ENCODE results near the gene MXRA5.
"Not testable (repeated sequence)": the region's sequence is repeated elsewhere in the genome, so short reads cannot be mapped to it uniquely, and the experiment has no call there.

Gene MXRA5

GRCh38 chrX:3320471-3321046 is 25.9 kb downstream of the MXRA5 start:
- no peak for DNase-seq

DNA sequence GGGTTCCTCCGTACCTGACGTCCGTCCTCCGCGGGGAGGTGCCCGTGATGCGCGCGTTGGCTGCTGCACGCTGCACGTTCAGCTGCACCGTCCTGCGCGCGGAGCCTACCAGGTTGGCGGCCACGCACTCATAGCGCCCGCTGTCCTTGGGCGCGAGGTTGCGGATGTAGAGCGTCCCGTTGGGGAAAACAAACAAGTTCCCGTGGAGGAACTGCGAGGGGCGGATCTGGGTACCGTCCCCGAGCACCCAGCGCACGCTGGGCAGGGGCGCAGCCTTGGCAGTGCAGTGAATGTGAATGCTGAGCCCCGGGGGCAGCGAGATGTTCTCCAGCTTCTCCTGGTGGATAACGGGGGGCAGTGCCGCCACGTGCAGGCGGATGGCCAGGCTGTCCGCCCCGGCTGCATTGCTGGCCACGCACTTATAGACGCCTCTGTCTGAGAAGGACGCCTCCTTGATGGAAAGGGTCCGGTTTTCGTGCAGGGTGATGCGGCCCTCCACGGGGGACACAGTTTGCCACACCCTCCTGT is 29.2 kb downstream of the MXRA5 start:
- no peak for DNase-seq

DNA sequence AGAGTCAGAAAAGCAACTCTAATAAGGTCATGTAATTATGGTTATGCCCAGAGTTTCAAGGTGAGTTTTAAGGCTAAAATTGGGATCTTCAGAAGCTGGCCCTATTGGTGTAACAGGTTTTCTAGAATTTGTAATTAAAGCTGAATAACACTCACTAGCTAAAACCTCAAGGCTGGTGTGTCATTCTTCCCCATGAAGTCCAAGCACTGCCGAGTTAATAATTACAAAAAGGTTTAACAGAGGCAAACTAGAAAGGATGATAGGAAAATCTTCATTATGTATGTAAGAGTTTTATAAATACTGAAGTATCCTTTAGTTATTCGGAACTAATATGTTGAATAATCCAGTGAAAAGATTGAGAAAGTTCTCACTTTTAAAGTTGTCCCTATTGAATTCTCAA is 34.3 kb downstream of the MXRA5 start:
- no peak for DNase-seq

DNA sequence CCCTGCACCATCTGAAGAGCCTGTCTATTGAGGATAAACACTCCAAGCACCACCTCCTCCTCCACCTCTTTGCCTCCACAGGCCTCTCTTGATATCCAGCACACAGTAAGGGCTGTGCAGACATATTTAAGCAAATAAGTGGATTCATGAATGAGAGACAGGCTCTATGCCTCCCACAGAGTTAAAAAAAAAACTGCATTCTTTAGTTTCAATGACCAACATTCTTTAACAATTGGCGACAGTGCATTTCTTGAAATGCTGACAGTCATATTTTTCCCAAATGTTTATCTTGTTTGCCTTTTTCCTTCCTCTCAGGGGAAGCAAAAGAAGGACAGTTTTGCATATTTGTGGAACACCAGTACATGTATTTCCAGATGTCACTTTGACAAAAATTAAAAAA is 38.6 kb downstream of the MXRA5 start:
- DNase-seq, result no peak

GRCh38 chrX:3299636-3300035 is 46.8 kb downstream of the MXRA5 start:
- no peak for DNase-seq

DNA sequence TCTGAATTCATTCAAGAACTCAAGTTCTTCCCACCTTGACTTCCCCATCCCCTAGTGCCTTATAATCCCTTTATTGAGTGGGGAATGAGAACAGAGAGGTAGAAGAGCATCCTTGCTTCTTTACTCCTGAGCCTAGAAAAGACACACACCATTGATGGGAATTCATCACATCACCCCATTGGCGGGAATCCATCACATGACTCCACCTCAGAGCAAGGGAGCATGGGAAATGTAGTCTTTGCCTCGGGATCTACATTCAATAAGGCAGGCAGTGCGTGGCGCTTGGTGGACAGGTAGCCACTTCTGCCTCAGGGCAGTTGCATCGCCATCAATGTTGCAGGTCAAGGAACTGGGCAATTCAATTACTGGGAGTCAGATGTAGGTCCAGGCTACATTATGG is 50.7 kb downstream of the MXRA5 start:
- DNase-seq, result no peak

- no peak for DNase-seq
Measured at GRCh38 chrX:3293251-3293650, 53.2 kb downstream of the MXRA5 start.

GRCh38 chrX:3290561-3290960 is 55.9 kb downstream of the MXRA5 start:
- no peak for DNase-seq

- no peak for DNase-seq
Measured at GRCh38 chrX:3286196-3286945, 60.1 kb downstream of the MXRA5 start.

DNA sequence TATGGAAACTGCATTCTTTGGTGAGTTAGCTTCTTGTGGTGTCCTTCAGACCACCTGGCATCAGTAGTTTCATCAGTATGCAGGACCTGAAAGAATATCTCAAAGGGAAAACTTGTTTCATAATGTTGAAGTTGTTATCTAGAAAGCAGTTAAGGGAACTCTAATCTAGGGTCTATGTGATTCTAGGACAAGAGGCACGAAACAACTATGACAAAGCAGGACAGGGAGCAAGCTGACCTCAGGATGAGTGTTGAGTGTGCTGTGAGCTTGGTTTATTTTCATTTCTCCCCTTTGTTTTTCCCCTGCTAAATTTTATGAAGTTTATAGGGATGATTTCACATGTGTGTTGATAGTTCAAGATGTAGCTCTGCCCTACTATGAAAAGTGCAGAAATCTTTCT is 65.7 kb downstream of the MXRA5 start:
- no peak for DNase-seq

- not testable (repeated sequence) for DNase-seq
Measured at GRCh38 chrX:3273668-3274067, 72.8 kb downstream of the MXRA5 start.

DNA sequence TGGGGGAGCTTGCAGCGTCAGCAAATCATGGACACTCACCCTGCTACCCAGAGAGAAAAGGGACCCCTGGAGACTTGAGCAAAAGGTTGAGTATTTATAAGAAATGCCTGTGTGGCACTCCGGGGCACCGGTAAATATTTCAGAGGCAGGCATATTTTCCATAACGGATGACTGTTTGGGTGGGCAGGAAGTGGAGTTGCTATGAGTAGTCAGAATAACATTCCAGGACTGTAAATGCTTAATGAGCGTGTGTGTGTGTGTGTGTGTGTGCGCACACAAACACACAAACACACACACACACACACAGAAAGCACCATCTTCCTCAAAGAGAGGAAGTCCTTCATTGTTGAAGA is 74.6 kb downstream of the MXRA5 start:
- DNase-seq, result no peak

- no peak for DNase-seq
Measured at GRCh38 chrX:3271183-3271833, 75.1 kb downstream of the MXRA5 start.

DNA sequence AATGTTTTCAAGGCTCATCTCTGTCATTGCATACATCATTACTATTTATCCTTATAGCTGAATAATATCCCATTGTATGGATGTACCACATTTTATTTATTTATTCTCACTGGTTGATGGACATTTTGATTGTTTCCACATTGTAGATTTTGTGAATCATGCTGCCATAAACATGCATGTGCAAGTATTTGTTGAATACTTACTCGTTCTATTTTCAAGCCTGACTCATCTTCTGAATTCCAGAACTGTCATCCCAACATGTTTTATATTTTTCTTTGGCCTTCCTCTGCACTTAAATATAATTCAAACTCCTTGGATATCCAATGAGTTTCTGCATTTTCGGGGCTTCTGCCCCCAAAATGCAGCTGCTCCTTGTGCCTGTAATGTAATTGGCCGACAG is 77.6 kb downstream of the MXRA5 start:
- no peak for DNase-seq

- DNase-seq, result no peak
Measured at GRCh38 chrX:3263681-3264126, 82.7 kb downstream of the MXRA5 start.

GRCh38 chrX:3262901-3263300 is 83.6 kb downstream of the MXRA5 start:
- DNase-seq, result no peak
